ENCODE measurements around the gene C6orf132.

C6orf132 gene

GRCh38 chr6:42099340-42100028 lies 42.9 kb downstream of the C6orf132 start:
- no peak overlapping the region for H3K4me2 ChIP-seq (ENCODE audit: low read length)
- H3K4me1 ChIP-seq (ENCODE audit: low read length) = peaks cover 7% of the 10 kb centered on the region; the same call in 1 of the 2 replicates
- no peaks in the 10 kb centered on the region for H3K27me3 ChIP-seq (ENCODE audit: low read depth, low read length)
- H3K9me3 ChIP-seq (ENCODE audit: insufficient read depth, low read length) = no peaks in the 10 kb centered on the region
- H3K36me3 ChIP-seq (replicated peaks; ENCODE audit: low read depth, low read length) = no peaks in the 10 kb centered on the region
- H4K20me1 ChIP-seq (ENCODE audit: insufficient read depth, low read length) = no peaks in the 10 kb centered on the region
- TF ChIP-seq EZH2phosphoT487 (IDR thresholded peaks at IDR 0.05; ENCODE audit: low read depth) (no peak), CTCF (IDR thresholded peaks at IDR 0.05; ENCODE audit: low read depth, low read length) (no peak)
- no peaks in the 10 kb centered on the region for H3K79me2 ChIP-seq (ENCODE audit: low read length)
- no peak overlapping the region for H3K27ac ChIP-seq (ENCODE audit: low read length)
- no peak overlapping the region for H2AFZ ChIP-seq (ENCODE audit: low read depth, low read length)
- no peak overlapping the region for H3K4me3 ChIP-seq (ENCODE audit: low read length)
- H3K9ac ChIP-seq (ENCODE audit: low read length) = no peak overlapping the region

GRCh38 chr6:42095776-42096541 lies 46.5 kb downstream of the C6orf132 start:
- Histone ChIP-seq H3K4me2 (ENCODE audit: low read length) (no peak overlapping the region), H3K9me3 (ENCODE audit: insufficient read depth, low read length) (no peaks in the 10 kb centered on the region), H3K27ac (ENCODE audit: low read length) (no peak overlapping the region), H4K20me1 (ENCODE audit: insufficient read depth, low read length) (no peaks in the 10 kb centered on the region), H2AFZ (ENCODE audit: low read depth, low read length) (no peak overlapping the region), H3K9ac (ENCODE audit: low read length) (no peak overlapping the region), H3K4me3 (ENCODE audit: low read length) (no peak overlapping the region), H3K4me1 (ENCODE audit: low read length) (no peaks in the 10 kb centered on the region), H3K79me2 (ENCODE audit: low read length) (no peaks in the 10 kb centered on the region), H3K36me3 (replicated peaks; ENCODE audit: low read depth, low read length) (no peaks in the 10 kb centered on the region), H3K27me3 (ENCODE audit: low read depth, low read length) (no peaks in the 10 kb centered on the region)
- TF ChIP-seq CTCF (IDR thresholded peaks at IDR 0.05; ENCODE audit: low read depth, low read length) = no peak; the same call in 1 of the 2 replicates
- no peak for TF ChIP-seq EZH2phosphoT487 (IDR thresholded peaks at IDR 0.05; ENCODE audit: low read depth)

DNA sequence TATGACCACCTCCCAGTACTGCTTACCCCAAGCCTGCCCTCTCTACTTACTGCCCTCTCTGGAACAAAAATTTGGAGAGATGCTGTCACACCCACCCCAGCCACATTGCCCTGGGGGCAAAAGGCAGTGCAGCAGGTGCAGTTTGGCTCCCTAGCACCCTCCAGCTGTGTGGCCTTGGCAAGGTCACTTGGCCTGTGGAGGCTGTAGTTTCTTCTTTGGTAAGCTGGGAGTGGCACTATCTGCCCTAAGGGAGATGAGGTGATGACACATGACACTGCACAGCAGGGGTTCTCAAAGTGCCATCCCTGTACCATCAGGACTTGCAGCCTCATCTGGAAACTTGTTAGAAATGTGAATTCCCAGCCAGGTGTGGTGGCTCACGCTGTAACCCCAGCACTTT lies 47.3 kb downstream of the C6orf132 start:
- H3K27ac ChIP-seq (ENCODE audit: low read length) = no peak overlapping the region
- H3K4me2 ChIP-seq (ENCODE audit: low read length) = no peak overlapping the region
- no peaks in the 10 kb centered on the region for H3K79me2 ChIP-seq (ENCODE audit: low read length)
- H3K4me3 ChIP-seq (ENCODE audit: low read length) = no peak overlapping the region
- no peaks in the 10 kb centered on the region for H3K4me1 ChIP-seq (ENCODE audit: low read length)
- H4K20me1 ChIP-seq (ENCODE audit: insufficient read depth, low read length) = no peaks in the 10 kb centered on the region
- no peaks in the 10 kb centered on the region for H3K9me3 ChIP-seq (ENCODE audit: insufficient read depth, low read length)
- no peaks in the 10 kb centered on the region for H3K27me3 ChIP-seq (ENCODE audit: low read depth, low read length)
- H3K36me3 ChIP-seq (replicated peaks; ENCODE audit: low read depth, low read length) = no peaks in the 10 kb centered on the region
- H3K9ac ChIP-seq (ENCODE audit: low read length) = no peak overlapping the region
- H2AFZ ChIP-seq (ENCODE audit: low read depth, low read length) = no peak overlapping the region
- TF ChIP-seq CTCF (IDR thresholded peaks at IDR 0.05; ENCODE audit: low read depth, low read length) (no peak), EZH2phosphoT487 (IDR thresholded peaks at IDR 0.05; ENCODE audit: low read depth) (no peak)

- Histone ChIP-seq H2AFZ (ENCODE audit: low read depth, low read length) (no peak overlapping the region), H3K9ac (ENCODE audit: low read length) (no peak overlapping the region), H3K36me3 (replicated peaks; ENCODE audit: low read depth, low read length) (no peaks in the 10 kb centered on the region), H3K27me3 (ENCODE audit: low read depth, low read length) (no peaks in the 10 kb centered on the region), H3K9me3 (ENCODE audit: insufficient read depth, low read length) (no peaks in the 10 kb centered on the region), H4K20me1 (ENCODE audit: insufficient read depth, low read length) (no peaks in the 10 kb centered on the region), H3K79me2 (ENCODE audit: low read length) (no peaks in the 10 kb centered on the region), H3K4me3 (ENCODE audit: low read length) (no peak overlapping the region), H3K27ac (ENCODE audit: low read length) (no peak overlapping the region), H3K4me1 (ENCODE audit: low read length) (no peaks in the 10 kb centered on the region), H3K4me2 (ENCODE audit: low read length) (no peak overlapping the region)
- no peak for TF ChIP-seq EZH2phosphoT487 (IDR thresholded peaks at IDR 0.05; ENCODE audit: low read depth)
- TF ChIP-seq CTCF (IDR thresholded peaks at IDR 0.05; ENCODE audit: low read depth, low read length) = no peak
Observed at GRCh38 chr6:42093582-42094329, 48.7 kb downstream of the C6orf132 start.
